IMR-90 (cell line): ENCODE measurements around the gene NDUFA6.

ENCODE experiments used
- CEBPB ChIP-seq: IDR thresholded peaks from 2 replicates; pipeline ENCODE4 v1.6.1; 2012; ENCODE audit warnings: low read depth, low read length, improper control_type of control experiment
- CTCF ChIP-seq: conservative IDR thresholded peaks from 2 replicates; pipeline ENCODE4 v1.5.1; 2012; ENCODE audit warnings: mild to moderate bottlenecking, low read depth, low read length, improper control_type of control experiment
- FOS ChIP-seq: fragments of 150-350 bp; IDR thresholded peaks from 2 replicates; pipeline ENCODE4 v1.6.1; 2016; ENCODE audit warnings: low read depth, low read length
- MAZ ChIP-seq: IDR thresholded peaks from 2 replicates; pipeline ENCODE4 v1.6.1; 2012; ENCODE audit warnings: low read depth, mild to moderate bottlenecking, low read length, improper control_type of control experiment, moderate library complexity, borderline replicate concordance
- NFE2L2 ChIP-seq: fragments of 150-350 bp; IDR thresholded peaks from 2 replicates; pipeline ENCODE4 v1.6.1; 2016; ENCODE audit warnings: low read depth, mild to moderate bottlenecking, low read length
- POLR2A ChIP-seq: IDR thresholded peaks from 2 replicates; pipeline ENCODE4 v1.6.1; 2012; ENCODE audit warnings: mild to moderate bottlenecking, low read depth, low read length
- RCOR1 ChIP-seq: IDR thresholded peaks from 2 replicates; pipeline ENCODE4 v1.6.1; 2012; ENCODE audit warnings: mild to moderate bottlenecking, low read length, improper control_type of control experiment; ENCODE audit not compliant: insufficient replicate concordance
- RFX5 ChIP-seq: IDR thresholded peaks from 2 replicates; pipeline ENCODE4 v1.8.0; 2012; ENCODE audit warnings: low read depth, mild to moderate bottlenecking, low read length, moderate library complexity
- SMC3 ChIP-seq: fragments of 150-350 bp; IDR thresholded peaks from 2 replicates; pipeline ENCODE4 v1.6.1; 2016; ENCODE audit warnings: low read depth, mild to moderate bottlenecking, antibody characterized with exemption, low read length, moderate library complexity
- USF2 ChIP-seq: fragments of 150-350 bp; IDR thresholded peaks from 2 replicates; pipeline ENCODE4 v1.6.1; 2017; ENCODE audit warnings: mild to moderate bottlenecking, antibody characterized with exemption, low read length, low read depth
- TF ChIP-seq, protein P1 (sequence below): fragments of 150-350 bp; IDR thresholded peaks from 2 replicates; pipeline ENCODE4 v1.6.1; 2016; ENCODE audit warnings: low read depth, mild to moderate bottlenecking, low read length, moderate library complexity, borderline replicate concordance

DNA sequence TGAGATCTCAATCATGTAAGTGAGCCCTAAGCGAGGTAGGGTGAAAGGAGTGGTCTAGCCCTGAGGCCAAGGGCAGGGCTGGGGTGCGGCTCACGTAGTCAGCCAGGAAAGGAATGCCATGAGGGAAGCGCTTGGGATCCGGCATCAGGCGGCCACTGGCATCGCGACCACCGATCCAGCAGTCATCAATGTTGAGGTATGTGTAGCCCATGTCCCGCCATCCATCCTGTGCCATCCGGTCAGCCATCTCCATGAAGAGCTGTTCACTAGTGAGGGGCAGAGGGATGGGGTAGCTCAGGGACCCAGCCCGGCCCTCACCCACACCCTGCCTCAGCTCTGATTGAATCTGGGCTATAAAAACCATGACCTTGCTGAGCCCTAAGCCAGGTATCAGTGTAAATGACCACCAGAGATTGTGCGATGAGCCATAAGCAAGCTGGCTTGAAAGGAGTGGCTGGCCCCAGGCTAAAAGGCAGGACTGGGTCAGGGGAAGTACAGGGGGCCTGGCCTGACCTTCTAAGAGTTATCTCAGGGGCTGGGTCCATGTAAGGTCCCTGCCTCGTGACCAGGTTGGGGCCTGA, 22.8 kb downstream of the NDUFA6 start:
- TF ChIP-seq CTCF (no peak), USF2 (no peak), RFX5 (no peak), POLR2A (no peak), RCOR1 (no peak), NFE2L2 (no peak), FOS (no peak), SMC3 (no peak), MAZ (no peak), CEBPB (no peak)
- TF ChIP-seq, protein P1, sequence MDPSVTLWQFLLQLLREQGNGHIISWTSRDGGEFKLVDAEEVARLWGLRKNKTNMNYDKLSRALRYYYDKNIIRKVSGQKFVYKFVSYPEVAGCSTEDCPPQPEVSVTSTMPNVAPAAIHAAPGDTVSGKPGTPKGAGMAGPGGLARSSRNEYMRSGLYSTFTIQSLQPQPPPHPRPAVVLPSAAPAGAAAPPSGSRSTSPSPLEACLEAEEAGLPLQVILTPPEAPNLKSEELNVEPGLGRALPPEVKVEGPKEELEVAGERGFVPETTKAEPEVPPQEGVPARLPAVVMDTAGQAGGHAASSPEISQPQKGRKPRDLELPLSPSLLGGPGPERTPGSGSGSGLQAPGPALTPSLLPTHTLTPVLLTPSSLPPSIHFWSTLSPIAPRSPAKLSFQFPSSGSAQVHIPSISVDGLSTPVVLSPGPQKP, result no peak
